Panc1 (cell line): ENCODE data around the gene GGT1. TPM values are rescaled to one million over a fixed set of nuclear protein-coding genes. Genes with fewer than 3 reads are reported as not detected.

Experiments
- ATAC-seq: fragments of 200-7000 bp; cut with Tn5 transposase; 2 replicates; pipeline ENCODE4 v1.9.1; 2020; ENCODE audit warnings: mild to moderate bottlenecking, moderate library complexity
- BruUV-seq: library from RNA; stranded (reverse); fragments of 400-500 nt; replicated peaks from 2 replicates; lab custom pipeline; 2021; lab: Mats Ljungman, UMichigan
- CTCF ChIA-PET: fragments of 300-600 bp; sonication (Branson Sonifier 250); formaldehyde crosslinking; loops from one replicate; lab custom pipeline; 2022; ENCODE audit warnings: antibody characterized with exemption; lab: Charles Lee
- POLR2A ChIA-PET: fragments of 300-600 bp; sonication (Branson Sonifier 250); formaldehyde crosslinking; loops from one replicate; lab custom pipeline; 2022; ENCODE audit warnings: antibody characterized with exemption; lab: Charles Lee
- DNase-seq: peaks from one replicate; pipeline ENCODE4 v3.0.0-alpha.2; 2010; ENCODE audit warnings: low read depth, low spot score
- H3K27ac ChIP-seq: 2 replicates; pipeline ENCODE4 v1.5.1; 2011; ENCODE audit warnings: mild to moderate bottlenecking, low read length, inconsistent platforms
- H3K27me3 ChIP-seq: fragments of 200-500 bp; sonication (Bioruptor generic); 2 replicates; pipeline ENCODE4 v1.6.0; 2014; ENCODE audit warnings: low read length, inconsistent platforms; ENCODE audit not compliant: control insufficient read depth, insufficient read depth
- H3K36me3 ChIP-seq: fragments of 200-500 bp; sonication (Bioruptor generic); 2 replicates; pipeline ENCODE4 v1.5.1; 2014; ENCODE audit warnings: inconsistent platforms, mild to moderate bottlenecking, low read length, moderate library complexity; ENCODE audit not compliant: control insufficient read depth, insufficient read depth
- H3K4me1 ChIP-seq: 2 replicates; pipeline ENCODE4 v1.5.1; 2011; ENCODE audit warnings: inconsistent platforms, mild to moderate bottlenecking, low read length, moderate library complexity; ENCODE audit not compliant: control insufficient read depth, insufficient read depth
- H3K4me3 ChIP-seq, 2 experiments: 2 replicates each; pipeline ENCODE4 v1.5.1; 2011 to 2012; ENCODE audit warnings: low read depth in 2 of 2, low read length in 2 of 2, mild to moderate bottlenecking in 2 of 2, inconsistent platforms in 1 of 2, moderate library complexity in 1 of 2
- H3K9me3 ChIP-seq: fragments of 200-500 bp; sonication (Bioruptor generic); 2 replicates; pipeline ENCODE4 v1.5.1; 2014; ENCODE audit warnings: low read depth, mild to moderate bottlenecking, inconsistent platforms, low read length, moderate library complexity; ENCODE audit not compliant: control insufficient read depth, insufficient read depth
- CTCF ChIP-seq: fragments of 450-650 bp; IDR thresholded peaks from 2 replicates; pipeline ENCODE4 v1.5.1; 2017; ENCODE audit warnings: mild to moderate bottlenecking
- POLR2AphosphoS5 ChIP-seq: IDR thresholded peaks from 2 replicates; pipeline ENCODE4 v1.6.1; 2012; ENCODE audit warnings: mild to moderate bottlenecking, low read depth, low read length, moderate library complexity
- REST ChIP-seq, 2 experiments: IDR thresholded peaks; 2 replicates each; pipeline ENCODE4 v1.6.1; 2011 to 2012; ENCODE audit warnings: low read depth in 2 of 2, control low read depth in 1 of 2, low read length in 1 of 2, mild to moderate bottlenecking in 1 of 2, moderate library complexity in 1 of 2; ENCODE audit not compliant: insufficient read depth in 1 of 2
- SIN3A ChIP-seq: IDR thresholded peaks from 2 replicates; pipeline ENCODE4 v1.6.1; 2012; ENCODE audit warnings: low read depth, mild to moderate bottlenecking, low read length, moderate library complexity, borderline replicate concordance; ENCODE audit not compliant: insufficient read depth
- TCF7L2 ChIP-seq: IDR thresholded peaks from 2 replicates; pipeline ENCODE4 v1.6.1; 2011; ENCODE audit warnings: mild to moderate bottlenecking, low read depth, low read length, inconsistent platforms
- in situ Hi-C: cut with HindIII; loops from 2 replicates; pipeline ENCODE4 v1.10.0; 2016; ENCODE audit warnings: low sequenced_read_pairs, low pct_unique_long_range_greater_than_20kb
- intact Hi-C: fragments of 100-400 bp; cut with micrococcal nuclease; formaldehyde crosslinking; loops from one replicate; pipeline ENCODE4 v1.10.0; 2022; ENCODE audit not compliant: unreplicated experiment
- total RNA-seq: library from RNA; stranded (reverse); gene quantifications from one replicate; pipeline ENCODE4 v1.2.1, GENCODE V29; 2021; ENCODE audit not compliant: unreplicated experiment

The GGT1 gene
- total RNA-seq, 1 experiment from 2014 or later = 2.6 TPM

- Histone ChIP-seq H3K9me3 (no peaks in the 10 kb centered on the region), H3K4me1 (no peaks in the 10 kb centered on the region), H3K27ac (no peak overlapping the region), H3K4me3 (no peak overlapping the region), H3K36me3 (peaks cover 2% of the 10 kb centered on the region; the same call in 1 of the 2 replicates), H3K27me3 (no peaks in the 10 kb centered on the region)
- DNase-seq = no peak
- ChIA-PET CTCF (no interaction called here), POLR2A (no interaction called here)
- in situ Hi-C loops (no loop called here), intact Hi-C loops (no loop called here)
- ATAC-seq = no peak
- TF ChIP-seq SIN3A (no peak), POLR2AphosphoS5 (no peak), REST (IDR thresholded peaks at IDR 0.05; ENCODE audit: insufficient read depth in 1 of 2, low read depth in 2 of 2, low read length in 1 of 2) (no peak), TCF7L2 (no peak), CTCF (no peak)
- no TSS peak for BruUV-seq
These were observed 31.7 kb upstream of the GGT1 start for GRCh38 chr22:24571266-24571665.

- ChIA-PET POLR2A (interaction anchor here (0.6 kb wide), 1 partner anchor 8 kb away, joined by 7 read pairs; no protein-coding TSS in a partner anchor), CTCF (no interaction called here)
- H3K4me3 ChIP-seq = no peak overlapping the region
- DNase-seq = no peak
- no peaks in the 10 kb centered on the region for H3K27me3 ChIP-seq
- in situ Hi-C loops = no loop called here
- no peaks in the 10 kb centered on the region for H3K36me3 ChIP-seq
- ATAC-seq = no peak
- TF ChIP-seq SIN3A (no peak), REST (IDR thresholded peaks at IDR 0.05; ENCODE audit: insufficient read depth in 1 of 2, low read depth in 2 of 2, low read length in 1 of 2) (no peak), TCF7L2 (no peak), POLR2AphosphoS5 (no peak)
- no peaks in the 10 kb centered on the region for H3K9me3 ChIP-seq
- no peak overlapping the region for H3K27ac ChIP-seq
- H3K4me1 ChIP-seq = no peaks in the 10 kb centered on the region
- intact Hi-C loops = no loop called here
- no TSS peak for BruUV-seq
These were observed 26.2 kb upstream of the GGT1 start for GRCh38 chr22:24576778-24577177.
